ENCODE data around the gene FBXL4. TPM values are rescaled to one million over a fixed set of nuclear protein-coding genes. Genes with fewer than 3 reads are reported as not detected.

The FBXL4 gene
- total and polyA plus RNA-seq, 7 donors, result 3.4 to 15.5 (median 11.5) TPM

GRCh38 chr6:98985391-98985790 is 37.6 kb upstream of the FBXL4 start:
- ATAC-seq, result no peak
- 38 to 71% (median 52%) methylated on average over 1 of the region's 1 CpG for WGBS, 3 donors
- intact Hi-C loops (cut with DNase I), result no loop called here

GRCh38 chr6:98984121-98984520 is 36.4 kb upstream of the FBXL4 start:
- H3K27ac ChIP-seq, result no peak overlapping the region
- DNase-seq (no peak), ATAC-seq (no peak)
- intact Hi-C loops (cut with DNase I), result no loop called here
- H3K27me3 ChIP-seq (ENCODE audit: insufficient read depth in 3 of 3, low read length in 2 of 3), result no peaks in the 10 kb centered on the region
- WGBS, 3 donors, result 54 to 77% (median 63%) methylated on average over 1 of the region's 1 CpG
- no peaks in the 10 kb centered on the region for H3K9me3 ChIP-seq
- no peaks in the 10 kb centered on the region for H3K36me3 ChIP-seq (ENCODE audit: insufficient read depth in 1 of 2, low read depth in 1 of 2)
- TF ChIP-seq CTCF (IDR thresholded peaks at IDR 0.05), result no peak
- no peak overlapping the region for H3K4me3 ChIP-seq
- peaks cover 5% of the 10 kb centered on the region for H3K4me1 ChIP-seq

More at GRCh38 chr6:98985391-98985790, 37.6 kb upstream of the FBXL4 start:
- H3K4me3 ChIP-seq, result no peak overlapping the region
- no peaks in the 10 kb centered on the region for H3K36me3 ChIP-seq (ENCODE audit: insufficient read depth in 1 of 2, low read depth in 1 of 2)
- no peaks in the 10 kb centered on the region for H3K4me1 ChIP-seq
- no peak for TF ChIP-seq CTCF (IDR thresholded peaks at IDR 0.05)
- DNase-seq, result no peak
- H3K9me3 ChIP-seq, result no peaks in the 10 kb centered on the region
- no peaks in the 10 kb centered on the region for H3K27me3 ChIP-seq (ENCODE audit: insufficient read depth in 3 of 3, low read length in 2 of 3)
- no peak overlapping the region for H3K27ac ChIP-seq

GRCh38 chr6:98981473-98981872 is 33.7 kb upstream of the FBXL4 start:
- WGBS, 3 donors, result 89 to 92% (median 92%) methylated on average over 1 of the region's 1 CpG
- Histone ChIP-seq H3K4me1 (peaks cover 23% of the 10 kb centered on the region), H3K27ac (no peak overlapping the region), H3K27me3 (ENCODE audit: insufficient read depth in 3 of 3, low read length in 2 of 3) (no peaks in the 10 kb centered on the region), H3K4me3 (no peak overlapping the region), H3K9me3 (no peaks in the 10 kb centered on the region), H3K36me3 (ENCODE audit: insufficient read depth in 1 of 2, low read depth in 1 of 2) (no peaks in the 10 kb centered on the region)
- no peak for TF ChIP-seq CTCF (IDR thresholded peaks at IDR 0.05)
- intact Hi-C loops (cut with DNase I), result no loop called here
- ATAC-seq (no peak), DNase-seq (no peak)

GRCh38 chr6:98980819-98981218 is 33.1 kb upstream of the FBXL4 start:
- whole genome bisulfite sequencing, 3 donors, result 67 to 80% (median 76%) methylated on average over 2 of the region's 2 CpGs
- Histone ChIP-seq H3K27ac (no peak overlapping the region), H3K36me3 (ENCODE audit: insufficient read depth in 1 of 2, low read depth in 1 of 2) (no peaks in the 10 kb centered on the region), H3K27me3 (ENCODE audit: insufficient read depth in 3 of 3, low read length in 2 of 3) (no peaks in the 10 kb centered on the region), H3K9me3 (no peaks in the 10 kb centered on the region), H3K4me1 (peaks cover 23% of the 10 kb centered on the region), H3K4me3 (no peak overlapping the region)
- no peak for ATAC-seq
- no peak for TF ChIP-seq CTCF (IDR thresholded peaks at IDR 0.05)
- intact Hi-C loops (cut with DNase I), result no loop called here
- no peak for DNase-seq

- intact Hi-C loops (cut with DNase I), result no loop called here
- Histone ChIP-seq H3K4me1 (peaks cover 23% of the 10 kb centered on the region), H3K4me3 (no peak overlapping the region), H3K27me3 (ENCODE audit: insufficient read depth in 3 of 3, low read length in 2 of 3) (no peaks in the 10 kb centered on the region), H3K36me3 (ENCODE audit: insufficient read depth in 1 of 2, low read depth in 1 of 2) (no peaks in the 10 kb centered on the region), H3K9me3 (no peaks in the 10 kb centered on the region), H3K27ac (peak overlapping the region; percentile 14)
- DNase-seq, result no peak
- 35 to 42% (median 37%) methylated on average over 2 of the region's 2 CpGs for WGBS, 3 donors
- no peak for TF ChIP-seq CTCF (IDR thresholded peaks at IDR 0.05)
- no peak for ATAC-seq
Measured at GRCh38 chr6:98977671-98978292, 30.0 kb upstream of the FBXL4 start.

Data from psoas muscle (tissue), 8 donors.